LNCAP (cell line): ENCODE measurements around the gene CASQ2.

Experiments
- CTCF ChIP-seq: fragments of 450-650 bp; IDR thresholded peaks from 2 replicates; pipeline ENCODE4 v1.5.1; 2017; ENCODE audit warnings: mild to moderate bottlenecking

Gene CASQ2

GRCh38 chr1:115793162-115793561 is 24.6 kb upstream of the CASQ2 start:
- no peak for TF ChIP-seq CTCF

- TF ChIP-seq CTCF = no peak
Measured at GRCh38 chr1:115791816-115792215, 23.3 kb upstream of the CASQ2 start.

- no peak for TF ChIP-seq CTCF
Measured at GRCh38 chr1:115790846-115791245, 22.3 kb upstream of the CASQ2 start.

GRCh38 chr1:115790356-115790755 is 21.8 kb upstream of the CASQ2 start:
- no peak for TF ChIP-seq CTCF

- no peak for TF ChIP-seq CTCF
Measured at GRCh38 chr1:115783311-115783710, 14.8 kb upstream of the CASQ2 start.

- no peak for TF ChIP-seq CTCF
Measured at GRCh38 chr1:115782571-115783281, 14.2 kb upstream of the CASQ2 start.

GRCh38 chr1:115781851-115782250 is 13.3 kb upstream of the CASQ2 start:
- no peak for TF ChIP-seq CTCF

GRCh38 chr1:115781343-115781742 is 12.8 kb upstream of the CASQ2 start:
- TF ChIP-seq CTCF = no peak
